ENCODE data around the gene DNAJC2.

The DNAJC2 gene, protein sequence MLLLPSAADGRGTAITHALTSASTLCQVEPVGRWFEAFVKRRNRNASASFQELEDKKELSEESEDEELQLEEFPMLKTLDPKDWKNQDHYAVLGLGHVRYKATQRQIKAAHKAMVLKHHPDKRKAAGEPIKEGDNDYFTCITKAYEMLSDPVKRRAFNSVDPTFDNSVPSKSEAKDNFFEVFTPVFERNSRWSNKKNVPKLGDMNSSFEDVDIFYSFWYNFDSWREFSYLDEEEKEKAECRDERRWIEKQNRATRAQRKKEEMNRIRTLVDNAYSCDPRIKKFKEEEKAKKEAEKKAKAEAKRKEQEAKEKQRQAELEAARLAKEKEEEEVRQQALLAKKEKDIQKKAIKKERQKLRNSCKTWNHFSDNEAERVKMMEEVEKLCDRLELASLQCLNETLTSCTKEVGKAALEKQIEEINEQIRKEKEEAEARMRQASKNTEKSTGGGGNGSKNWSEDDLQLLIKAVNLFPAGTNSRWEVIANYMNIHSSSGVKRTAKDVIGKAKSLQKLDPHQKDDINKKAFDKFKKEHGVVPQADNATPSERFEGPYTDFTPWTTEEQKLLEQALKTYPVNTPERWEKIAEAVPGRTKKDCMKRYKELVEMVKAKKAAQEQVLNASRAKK

DNA sequence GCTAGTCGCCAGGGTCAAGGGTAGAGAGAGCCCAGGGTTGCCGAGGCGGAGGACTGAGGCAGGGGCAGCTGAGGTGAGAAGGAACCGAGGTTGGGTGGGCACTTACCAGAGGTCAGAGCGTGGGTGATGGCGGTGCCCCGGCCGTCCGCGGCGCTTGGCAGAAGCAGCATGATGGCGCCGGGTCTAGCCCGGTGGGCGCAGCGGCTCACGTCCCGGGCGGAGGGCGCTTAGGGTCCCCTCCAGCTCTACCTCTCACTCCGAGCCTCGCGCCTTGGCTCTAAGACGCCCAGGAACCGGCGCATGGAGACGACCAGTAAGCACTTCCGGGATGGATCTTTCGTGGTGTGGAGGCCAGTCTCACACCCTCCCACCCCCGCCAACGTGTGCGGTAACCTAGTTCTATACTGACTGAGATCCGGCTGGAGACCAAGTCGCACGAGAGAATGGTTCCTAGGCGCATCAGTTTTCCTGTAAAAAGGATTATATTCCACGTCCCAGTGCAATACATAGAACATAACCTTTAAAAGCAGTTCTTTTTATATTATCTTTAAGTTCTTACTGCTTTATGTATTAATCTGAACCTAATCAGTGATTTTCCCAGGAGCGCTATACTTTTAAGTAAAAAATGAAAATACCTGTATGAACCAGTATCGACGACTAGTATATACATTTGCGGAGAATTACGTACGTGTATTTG is at the start of gene DNAJC2:
Gene DNAJC2 (minus strand): TSS at position 315 of the 697 bp plus-strand sequence. CDS start 145 bp downstream, at position 170.
- peak; percentile 75 for DNase-seq

DNA sequence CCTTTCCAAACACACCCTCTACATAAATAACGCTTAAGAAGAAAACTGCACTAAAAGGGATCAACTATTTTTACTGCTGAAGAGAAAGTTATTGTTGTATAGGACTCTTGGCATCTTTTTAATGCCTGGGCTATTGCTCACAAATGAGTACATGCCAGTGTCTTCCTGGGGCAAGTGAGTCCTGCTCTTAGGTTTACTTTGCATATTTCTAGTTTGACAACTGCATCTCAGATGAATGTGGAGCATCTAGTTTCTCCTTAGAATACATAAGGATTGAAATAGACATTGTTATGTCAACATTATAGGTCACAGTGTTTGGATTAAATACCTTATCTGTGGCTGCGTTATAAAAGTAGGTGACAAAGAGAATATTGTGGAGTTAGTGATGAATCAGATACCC is 47.4 kb upstream of the DNAJC2 start:
- DNase-seq: no peak

DNA sequence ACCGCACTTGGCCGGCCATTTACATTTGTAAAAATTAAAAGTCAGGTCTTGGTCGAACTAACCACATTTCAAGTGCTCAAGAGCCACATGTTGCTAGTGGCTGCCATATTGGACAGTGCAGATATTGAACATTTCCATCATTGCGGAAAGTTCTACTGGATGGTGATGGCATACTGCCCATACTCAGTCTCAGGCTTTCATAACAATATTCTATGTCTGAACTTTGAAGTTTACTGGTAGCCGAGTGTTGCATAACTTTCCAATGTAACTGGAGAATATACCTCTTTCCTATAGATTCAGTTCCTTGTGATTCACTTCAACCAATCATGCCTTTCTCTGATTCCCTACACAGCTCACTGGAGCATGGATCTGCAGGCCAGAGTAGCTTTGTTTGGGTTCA is 46.6 kb upstream of the DNAJC2 start:
- DNase-seq: no peak

DNA sequence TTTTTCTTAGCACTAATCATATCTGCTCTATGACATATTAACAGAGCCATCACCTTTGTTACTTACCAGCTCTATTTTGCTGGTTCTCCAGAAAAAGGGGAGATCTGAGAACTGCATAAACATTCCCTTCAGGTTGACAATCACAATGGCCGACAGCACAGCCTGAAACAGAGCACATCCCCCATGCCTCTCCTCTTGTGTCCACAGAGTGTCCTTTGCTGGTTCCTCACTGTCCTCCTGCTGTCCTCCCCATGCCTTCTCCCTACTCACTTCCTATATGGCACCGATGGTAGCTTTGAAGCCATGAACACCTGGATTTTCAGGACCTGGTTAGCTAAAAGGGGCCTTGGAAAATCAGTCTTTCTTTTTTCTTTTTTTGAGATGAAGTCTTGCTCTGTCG is 44.7 kb upstream of the DNAJC2 start:
- DNase-seq: no peak

DNA sequence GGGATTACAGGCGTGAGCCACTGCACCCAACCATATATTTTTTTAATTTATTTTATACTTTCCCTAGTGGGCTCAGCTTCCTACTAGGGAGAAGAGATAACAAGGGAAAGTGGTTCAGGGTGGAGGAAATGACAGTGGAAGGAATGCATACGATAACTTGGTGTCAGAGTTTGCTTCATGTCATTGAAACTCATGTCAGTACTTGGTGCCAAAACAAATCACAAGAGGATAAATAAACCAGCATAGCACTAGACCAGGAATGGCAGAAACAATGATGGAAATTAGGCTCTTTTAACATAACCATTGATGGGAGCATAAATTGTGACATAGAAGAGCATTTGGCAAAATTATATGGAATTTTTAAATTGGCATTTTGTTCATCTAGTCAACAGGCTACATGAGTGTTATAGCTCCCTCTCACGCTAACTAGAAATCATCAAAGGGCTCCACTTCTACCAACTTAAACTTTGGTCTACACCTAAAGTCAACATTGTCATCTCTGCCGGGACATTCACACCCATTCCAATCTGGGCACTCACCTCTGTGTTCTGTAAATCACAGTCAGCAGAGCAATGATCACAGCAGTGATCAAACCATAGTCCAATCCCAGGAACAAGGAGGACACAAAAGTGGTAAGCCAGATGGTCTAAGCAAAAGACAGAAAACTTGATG is 44.0 kb upstream of the DNAJC2 start:
- DNase-seq: no peak

DNA sequence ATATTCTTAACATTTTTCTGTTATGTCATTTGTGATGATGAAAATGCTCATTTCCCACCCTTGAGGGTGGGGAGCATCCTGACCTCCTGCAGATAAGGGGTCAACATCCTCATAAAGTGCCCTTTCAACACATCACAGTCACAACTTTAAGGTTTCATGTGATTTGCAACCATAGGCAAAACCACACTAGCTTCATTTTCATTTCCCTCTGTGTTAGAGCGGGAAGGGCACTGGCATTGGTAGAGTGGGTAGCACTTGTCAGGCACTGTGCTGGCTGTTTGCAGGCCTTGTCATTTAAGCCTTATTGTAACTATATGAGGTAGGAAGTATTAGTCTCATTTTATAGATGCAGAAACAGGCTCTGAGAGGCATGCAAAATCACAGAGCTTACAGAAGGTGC is 42.7 kb upstream of the DNAJC2 start:
- no peak for DNase-seq

DNA sequence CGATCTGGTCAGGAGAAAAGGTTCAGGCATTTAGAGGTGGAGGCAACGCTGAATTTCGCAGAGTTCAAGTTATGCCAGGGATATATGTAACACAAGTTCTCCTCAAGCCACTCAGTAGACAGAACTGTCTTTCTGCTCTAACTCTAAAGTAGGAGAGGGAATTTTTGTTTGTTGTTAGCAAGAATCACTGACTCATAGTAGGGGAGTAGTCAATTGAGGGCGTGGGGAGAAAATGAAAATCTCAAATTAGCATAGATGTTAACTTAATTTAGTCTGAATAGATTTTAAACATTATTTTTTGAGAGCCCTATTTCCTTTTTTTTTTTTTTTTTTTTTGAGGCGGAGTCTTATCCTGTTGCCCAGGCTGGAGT is 37.5 kb upstream of the DNAJC2 start:
- no peak for DNase-seq

DNA sequence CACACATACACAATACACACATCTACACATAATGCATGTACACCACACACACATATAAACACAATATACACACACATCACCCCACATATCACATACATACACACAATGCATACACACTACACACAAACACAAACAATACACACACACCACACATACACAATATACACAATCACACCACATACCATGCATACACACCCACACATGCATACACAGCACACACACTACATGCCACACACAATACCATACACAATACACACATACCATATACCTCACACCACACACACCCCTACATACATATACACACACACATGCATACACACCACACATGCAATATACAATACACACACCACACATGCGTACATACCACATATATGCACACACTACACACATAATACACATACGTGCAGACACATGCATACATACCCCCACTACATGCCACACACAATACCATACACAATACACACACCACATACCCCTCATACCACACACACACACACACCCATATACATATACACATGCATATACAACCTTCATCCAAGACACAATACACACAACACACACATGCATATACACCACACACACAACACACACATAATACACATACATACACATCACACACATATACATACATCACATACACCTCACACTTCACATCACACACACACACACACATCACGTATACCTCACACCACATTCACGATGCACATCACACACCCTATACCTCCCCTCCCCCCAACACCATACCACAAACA is 36.9 kb upstream of the DNAJC2 start:
- no peak for DNase-seq

DNA sequence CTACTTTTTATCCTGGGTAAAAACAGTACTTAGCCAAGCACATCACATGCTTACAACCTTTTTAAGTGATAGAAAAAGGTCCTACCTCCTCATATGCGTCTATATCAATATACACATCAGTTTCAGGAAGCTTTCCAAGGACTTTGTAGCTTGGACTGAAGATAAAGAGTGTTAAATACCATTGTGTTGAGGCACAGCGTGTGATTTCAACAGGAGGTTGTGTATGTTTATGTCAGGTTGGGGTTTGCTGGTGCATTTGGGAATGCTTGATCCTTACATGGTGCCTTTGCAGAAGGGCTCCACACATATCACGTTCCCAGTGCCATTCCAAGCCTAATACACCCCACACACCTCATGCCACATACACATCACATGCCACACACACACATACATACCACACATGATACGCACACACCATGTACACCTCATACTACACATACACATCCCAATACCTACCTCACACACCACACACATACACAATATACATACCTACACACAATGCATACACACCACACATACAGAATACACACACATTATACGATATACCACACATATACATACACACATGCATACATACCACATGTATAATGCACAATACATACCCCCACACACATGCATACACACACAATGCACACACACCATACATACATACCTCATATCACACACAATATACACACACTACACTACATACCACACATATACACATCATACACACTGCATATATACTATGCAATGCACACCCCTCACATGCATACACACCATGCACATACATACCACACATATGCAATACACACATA is 36.0 kb upstream of the DNAJC2 start:
- DNase-seq: no peak

DNA sequence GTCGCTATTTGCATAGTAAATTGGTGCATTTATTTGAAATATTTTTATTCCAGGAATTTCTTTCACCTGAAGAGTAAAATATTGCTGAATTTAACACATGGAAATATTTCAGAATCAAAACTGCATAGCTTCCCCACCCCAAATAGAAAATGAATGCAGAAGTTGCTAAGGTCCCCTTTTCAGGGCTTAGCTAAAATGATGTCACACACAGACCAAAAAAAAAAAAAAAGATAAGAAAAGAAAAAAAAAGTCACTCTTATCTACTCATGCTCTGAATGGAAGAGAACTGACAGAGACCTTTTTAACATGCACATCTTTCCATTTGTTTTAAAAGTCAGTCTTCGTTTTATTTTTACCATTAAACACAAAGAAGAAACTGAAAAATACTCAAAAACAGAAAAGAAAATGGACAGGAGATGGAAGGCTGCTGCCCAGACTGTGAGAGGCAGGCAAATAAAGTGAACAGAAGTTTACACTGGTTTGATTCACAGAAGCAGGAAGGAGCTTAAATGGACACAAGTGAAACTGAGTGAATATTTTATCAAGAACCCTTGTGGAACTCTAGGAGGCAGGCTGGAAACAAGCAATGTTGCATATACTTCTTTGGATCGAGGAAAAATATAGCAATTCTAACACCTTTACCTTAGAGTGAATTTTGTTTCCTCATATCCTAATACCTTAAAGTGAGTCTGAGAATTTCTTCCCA is 34.9 kb upstream of the DNAJC2 start:
- no peak for DNase-seq

DNA sequence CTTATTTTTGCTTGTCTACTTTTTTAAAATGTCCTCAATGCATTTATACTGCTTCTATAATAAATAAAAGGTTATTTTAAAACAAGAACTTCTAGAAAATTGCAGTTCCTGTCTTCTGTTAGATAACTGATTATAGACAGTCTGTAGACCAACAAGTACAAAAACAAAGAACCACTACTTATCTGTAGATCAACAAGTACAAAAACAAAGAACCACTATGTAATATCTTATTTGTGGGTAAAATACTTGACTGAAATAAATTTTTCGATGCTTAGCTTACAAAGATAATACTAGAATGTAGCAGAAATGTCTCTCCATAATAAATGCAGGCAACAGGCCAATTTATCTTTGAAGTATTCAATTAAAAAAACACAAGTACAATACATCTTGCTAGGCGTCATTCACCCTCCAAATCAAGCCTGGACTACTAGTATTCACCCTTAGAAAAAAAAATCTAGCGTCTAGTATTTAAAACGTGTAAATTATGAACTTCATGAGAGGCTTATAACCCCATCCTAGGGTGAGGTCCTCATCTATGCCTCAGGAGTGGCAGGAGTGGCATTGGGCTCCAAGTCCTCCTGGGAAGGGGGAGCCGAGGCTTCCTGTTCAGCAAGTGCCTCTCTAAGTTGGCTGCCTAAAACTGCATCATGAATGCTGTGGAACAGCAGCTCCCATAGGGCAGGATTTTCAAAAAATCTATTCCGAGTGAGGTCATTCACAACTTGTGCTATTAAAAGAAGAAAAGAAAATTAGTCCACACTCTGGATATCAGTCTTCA is 29.5 kb upstream of the DNAJC2 start:
- DNase-seq: no peak

DNA sequence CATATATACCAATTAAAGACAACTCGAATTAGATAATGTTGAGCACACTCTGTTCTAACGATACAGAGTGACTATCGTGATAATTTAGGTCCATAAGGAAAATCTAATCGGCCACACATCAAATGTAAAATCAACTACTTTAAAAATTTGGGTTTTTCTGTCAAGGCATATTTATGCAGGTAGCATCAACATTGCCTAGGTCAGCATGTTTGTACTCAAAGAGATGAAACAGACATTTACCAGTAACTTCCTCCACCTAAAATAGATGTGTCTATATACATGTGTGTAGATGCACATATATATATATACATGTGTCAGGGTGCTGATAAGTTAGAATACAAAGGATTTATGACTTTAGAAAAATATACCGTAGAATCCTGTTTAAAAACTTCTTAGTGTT is 24.9 kb upstream of the DNAJC2 start:
- DNase-seq: no peak

DNA sequence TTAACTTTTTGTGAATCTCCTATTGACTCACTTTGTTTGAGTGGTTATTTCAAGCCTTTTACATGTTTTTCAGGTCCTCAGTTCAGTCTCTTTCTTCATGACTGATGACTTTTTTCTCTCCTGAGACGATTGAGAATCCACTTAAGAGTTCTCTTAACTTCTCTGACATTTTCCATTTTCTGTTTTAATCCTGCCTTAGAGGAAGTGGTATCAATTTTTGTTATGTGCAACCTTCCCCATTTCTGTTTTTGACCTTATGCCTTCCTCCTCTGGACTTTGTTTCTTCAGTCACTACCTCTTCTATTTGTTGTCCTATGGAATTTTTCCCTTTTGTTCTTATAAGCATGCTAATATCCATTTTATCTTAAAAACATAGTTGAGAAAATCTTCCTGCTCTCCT is 5.2 kb upstream of the DNAJC2 start:
- peak; percentile 22 for DNase-seq

DNA sequence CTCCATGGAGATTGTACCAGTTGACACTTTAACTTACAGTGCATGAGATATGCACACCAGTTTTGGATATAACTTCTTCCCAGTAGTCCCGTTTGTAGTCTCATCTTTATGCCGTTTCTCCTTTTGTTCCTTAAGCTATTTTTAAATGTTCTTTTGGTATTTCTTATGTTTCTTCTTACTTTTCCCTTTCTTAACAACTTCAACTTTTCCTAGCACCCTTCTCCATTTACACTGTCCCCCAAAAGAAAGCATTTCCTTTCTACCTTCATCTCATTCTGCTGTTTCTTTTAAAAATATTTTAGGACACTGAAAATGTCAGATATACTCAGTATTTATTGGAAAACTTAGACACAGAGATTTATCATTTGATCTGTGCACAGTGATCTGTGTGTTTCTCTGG is 4.4 kb upstream of the DNAJC2 start:
- DNase-seq: no peak

DNA sequence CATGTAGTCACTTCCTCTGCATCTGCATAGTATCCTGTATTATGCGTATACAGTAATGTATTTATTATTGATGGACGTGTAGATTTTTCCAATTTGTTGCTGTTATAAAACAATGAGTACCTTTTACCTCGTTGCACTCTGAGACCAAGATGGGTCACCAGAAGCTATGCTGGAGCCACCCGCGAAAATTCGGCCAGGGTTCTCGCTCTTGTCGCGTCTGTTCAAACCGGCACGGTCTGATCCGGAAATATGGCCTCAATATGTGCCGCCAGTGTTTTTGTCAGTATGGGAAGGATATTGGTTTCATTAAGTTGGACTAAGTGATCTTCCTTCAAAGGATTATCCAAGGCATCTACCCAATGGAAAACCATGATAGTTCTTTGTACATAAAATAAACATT is 3.9 kb upstream of the DNAJC2 start:
- no peak for DNase-seq

DNA sequence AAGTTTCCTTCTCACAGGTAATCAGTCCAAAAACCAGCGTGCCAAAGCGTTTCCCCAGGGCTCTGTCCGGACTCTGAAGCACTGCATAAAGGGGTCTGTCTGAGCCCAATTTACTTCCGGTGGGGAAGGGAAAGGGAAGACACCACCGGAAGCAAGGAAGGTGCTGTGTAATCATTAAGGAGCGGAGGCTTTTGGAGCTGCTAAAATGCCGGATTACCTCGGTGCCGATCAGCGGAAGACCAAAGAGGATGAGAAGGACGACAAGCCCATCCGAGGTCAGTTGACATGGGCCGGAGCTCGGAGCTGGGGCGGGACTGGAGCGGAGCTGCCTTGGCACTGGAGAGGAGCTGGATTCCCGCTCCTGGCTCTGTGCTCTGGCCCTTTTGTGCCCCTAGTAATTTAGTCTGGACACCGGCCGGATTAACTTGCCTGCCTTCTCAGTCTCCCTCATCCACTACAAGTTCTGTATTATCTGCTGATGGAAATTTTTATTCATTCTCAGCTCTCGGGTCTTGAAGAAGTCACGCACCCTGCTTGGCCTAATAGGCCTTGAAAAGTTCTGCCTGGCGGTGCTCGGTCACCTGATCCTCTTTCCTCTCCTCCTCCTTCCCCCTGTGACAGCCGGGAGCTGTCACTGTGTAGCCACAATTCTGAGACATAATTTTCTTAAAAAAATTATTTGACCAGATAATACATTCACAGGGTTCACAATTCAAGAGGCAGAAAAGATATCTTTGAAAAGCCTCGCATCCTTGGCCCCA is 3.1 kb upstream of the DNAJC2 start, which contains the start of gene PSMC2:
Gene PSMC2 (plus strand): TSS at position 137 of the 761 bp plus-strand sequence. CDS start 69 bp downstream, at position 206.
- peak; percentile 64 for DNase-seq

DNA sequence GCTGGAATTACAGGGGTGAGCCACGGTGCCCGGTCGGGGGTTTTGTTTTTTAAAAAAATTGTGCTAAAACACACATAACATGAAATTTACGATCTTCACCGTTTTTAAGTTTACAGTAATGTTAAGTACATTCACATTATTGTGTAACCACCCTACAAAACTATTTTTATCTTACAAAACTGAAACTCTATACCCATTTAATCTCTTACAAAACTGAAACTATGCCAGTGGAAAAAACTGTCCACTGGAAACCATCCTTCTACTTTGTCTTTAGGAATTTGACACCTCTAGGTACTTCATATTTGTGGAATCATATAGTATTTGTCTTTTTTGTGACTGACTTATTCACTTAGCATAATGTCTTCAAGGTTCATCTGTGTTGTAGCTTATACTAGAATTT is 1.8 kb upstream of the DNAJC2 start:
- no peak for DNase-seq

DNA sequence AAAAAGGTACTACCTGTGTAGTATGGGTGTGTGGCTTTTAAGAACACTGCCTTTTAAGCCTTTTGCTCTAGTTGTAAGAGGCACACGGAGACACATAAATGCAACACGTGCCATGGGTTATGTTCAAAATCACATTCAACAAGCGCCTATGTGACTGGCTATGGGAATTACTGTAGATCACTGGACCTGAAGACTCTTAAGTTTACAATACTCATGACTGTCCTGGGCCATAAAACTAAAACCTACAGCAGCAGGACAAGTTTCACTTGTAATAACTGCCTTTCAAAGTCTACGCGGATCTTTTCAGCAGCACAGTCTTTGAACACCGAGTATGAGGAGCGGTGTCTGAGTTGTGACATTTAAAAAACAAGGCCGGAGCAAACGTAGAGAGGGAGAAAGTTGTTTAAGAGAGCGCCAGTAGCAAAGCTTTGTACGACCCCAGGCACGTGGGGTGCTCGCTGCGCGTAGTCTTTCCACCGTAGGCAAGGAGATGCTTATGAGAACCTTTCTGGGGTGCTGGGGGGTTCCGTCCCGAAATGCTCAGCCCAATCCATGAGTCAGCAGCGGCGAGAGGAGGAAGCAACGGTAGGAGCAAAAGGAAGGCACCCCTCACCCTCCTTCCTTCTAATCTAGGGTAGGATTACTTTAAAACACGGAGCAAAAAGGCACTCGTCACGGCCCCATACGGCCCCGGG is 662 bp downstream of the DNAJC2 start:
- peak; percentile 8 for DNase-seq

DNA sequence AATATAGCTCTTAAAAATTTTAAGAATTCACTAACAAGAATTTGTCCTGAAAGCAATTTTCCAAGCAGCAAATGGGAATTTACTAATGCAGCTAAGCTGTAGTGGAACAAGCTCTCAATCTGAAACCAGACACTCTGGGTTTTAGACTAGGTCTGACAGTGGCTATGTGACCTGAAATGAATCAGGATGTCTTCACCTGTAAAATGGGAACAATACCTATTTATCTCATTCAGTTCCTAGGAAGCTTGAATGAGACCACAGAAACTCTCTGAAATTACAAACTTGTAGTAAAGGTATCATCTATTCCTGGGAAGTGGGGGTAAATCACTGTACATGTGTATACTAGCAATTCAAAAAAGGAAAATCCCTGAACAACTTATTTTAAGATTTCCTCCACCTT is 1.2 kb downstream of the DNAJC2 start:
- DNase-seq: no peak
